Sigmoid colon (tissue), 7 donors: Measurements from ENCODE around the gene FGD3. TPM values are rescaled to one million over a fixed set of nuclear protein-coding genes. Genes with fewer than 3 reads are reported as not detected.

Source experiments
- DNase-seq: peaks from one replicate; pipeline ENCODE4 v3.0.0-alpha.2; 2019
- H3K27ac ChIP-seq, 4 donors: fragments of 200-600 bp; sonication (generic); one replicate each; pipeline ENCODE4 v1.5.1; 2016 to 2019; ENCODE audit warnings: mild to moderate bottlenecking in 1 of 4
- H3K27me3 ChIP-seq, 3 donors: fragments of 200-600 bp; sonication (generic); one replicate each; pipeline ENCODE4 v1.5.1; 2019; ENCODE audit warnings: mild to moderate bottlenecking in 1 of 3
- H3K36me3 ChIP-seq, 4 donors: fragments of 200-600 bp; sonication (generic); one replicate each; pipeline ENCODE4 v1.5.1; 2016 to 2019
- H3K4me1 ChIP-seq, 4 donors: fragments of 200-600 bp; sonication (generic); one replicate each; pipeline ENCODE4 v1.5.1; 2017 to 2019
- H3K4me3 ChIP-seq, 4 donors: fragments of 200-600 bp; sonication (generic); one replicate each; pipeline ENCODE4 v1.5.1; 2017 to 2019; ENCODE audit warnings: mild to moderate bottlenecking in 2 of 4, moderate library complexity in 1 of 4
- H3K9me3 ChIP-seq, 4 donors: fragments of 200-600 bp in 3 of 4; sonication (generic) in 3 of 4; one replicate each; pipeline versions ENCODE4 v1.5.1 to v1.6.1; 2013 to 2019
- CTCF ChIP-seq, 4 experiments: fragments of 450-650 bp in 3 of 4; fragments of 200-600 bp in 1 of 4; IDR thresholded peaks; one replicate each; pipeline ENCODE4 v1.5.1; 2016 to 2019; ENCODE audit warnings: antibody characterized with exemption in 4 of 4, mild to moderate bottlenecking in 3 of 4, moderate library complexity in 2 of 4
- EP300 ChIP-seq, 4 donors: sonication (generic); formaldehyde crosslinking; IDR thresholded peaks; one replicate each; pipeline ENCODE4 v1.6.1; 2017; ENCODE audit warnings: antibody characterized with exemption in 4 of 4
- POLR2A ChIP-seq, 2 donors: fragments of 450-650 bp; IDR thresholded peaks; one replicate each; pipeline ENCODE4 v1.6.1; 2016; ENCODE audit warnings: antibody characterized with exemption in 2 of 2, mild to moderate bottlenecking in 2 of 2, moderate library complexity in 2 of 2
- POLR2AphosphoS5 ChIP-seq, 4 donors: sonication (generic); formaldehyde crosslinking; IDR thresholded peaks; one replicate each; pipeline ENCODE4 v1.6.1; 2017; ENCODE audit warnings: antibody characterized with exemption in 4 of 4
- WGBS, 2 donors: extraction: QIAGEN DNeasy Blood & Tissue Kit; methylation state at CpG; one replicate each; pipeline ENCODE4 v1.1.7; 2013; 5-methylcytosine and 5-hydroxymethylcytosine counted together
- intact Hi-C: fragments of 100-400 bp; cut with DNase I; formaldehyde crosslinking; loops from one replicate; pipeline ENCODE4 v1.15.1; 2023
- polyA plus RNA-seq, 3 donors: library from polyadenylated mRNA; stranded (reverse); fragments of 200-250 nt; gene quantifications; one replicate each; pipeline ENCODE4 v1.2.3, GENCODE V29; 2013
- total RNA-seq, 4 donors: library from RNA; depleted of rRNA; stranded (reverse); fragments of >200 nt; gene quantifications; one replicate each; pipeline ENCODE4 v1.1.0, GENCODE V29; 2016
- donor health status: healthy with polysubstance abuse.
- donor health status: Bipolar disorder and iron deficiency.
- donor health status: healthy.

FGD3 gene
- total and polyA plus RNA-seq, 7 donors = 1.8 to 18.0 (median 3.7) TPM

DNA sequence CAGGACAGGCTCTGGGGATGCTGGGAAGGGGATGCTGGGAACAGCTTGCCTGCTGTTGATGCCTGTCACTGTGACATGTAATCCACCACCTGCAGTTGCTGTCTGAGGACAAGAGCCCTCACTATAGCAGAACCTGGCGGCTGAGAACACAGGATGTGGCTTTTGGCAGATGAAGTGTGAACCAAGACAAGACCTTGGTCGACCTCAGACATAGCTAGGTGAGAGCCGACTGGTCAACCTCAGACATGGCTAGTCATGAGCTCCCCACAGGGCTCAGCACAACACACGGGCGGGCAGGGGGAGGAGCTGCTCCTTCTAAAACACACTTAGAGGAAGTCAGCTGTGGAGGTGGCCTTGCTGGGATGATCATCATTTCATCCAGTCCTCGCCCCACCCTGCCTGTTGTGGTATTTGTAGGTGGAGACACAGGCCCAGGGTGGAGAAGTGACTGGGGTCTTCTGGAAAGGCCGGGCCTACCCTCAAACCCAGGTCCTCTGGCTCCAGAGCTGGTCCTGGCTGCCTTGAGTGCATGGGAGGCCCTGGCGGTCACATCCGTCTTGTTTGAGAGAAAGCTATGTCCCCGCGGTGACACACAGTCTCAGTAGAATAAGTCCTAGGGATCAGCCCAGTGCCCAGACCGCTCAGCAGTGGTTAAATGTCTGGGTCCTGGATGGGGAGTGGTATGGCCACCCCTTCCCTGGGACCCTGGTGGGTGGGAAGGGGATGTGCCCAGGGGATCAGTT, 117.2 kb downstream of the FGD3 start:
- intact Hi-C loops = no loop called here
- no peaks in the 10 kb centered on the region for H3K36me3 ChIP-seq
- no peak overlapping the region for H3K4me3 ChIP-seq
- peaks cover 0 to 20% (median 9%) of the 10 kb centered on the region in 4 donors for H3K4me1 ChIP-seq
- no peak for DNase-seq
- no peaks in the 10 kb centered on the region for H3K27me3 ChIP-seq
- 61 to 83% methylated on average over 12 of the region's 12 CpGs for WGBS, 2 donors
- no peaks in the 10 kb centered on the region for H3K9me3 ChIP-seq
- TF ChIP-seq CTCF (IDR thresholded peaks at IDR 0.05) = no peak
- no peak for TF ChIP-seq EP300 (IDR thresholded peaks at IDR 0.05)
- TF ChIP-seq POLR2A (IDR thresholded peaks at IDR 0.05) = no peak
- TF ChIP-seq POLR2AphosphoS5 (IDR thresholded peaks at IDR 0.05) = no peak
- H3K27ac ChIP-seq = no peak overlapping the region

- peaks cover 0 to 13% (median 5%) of the 10 kb centered on the region in 4 donors for H3K4me1 ChIP-seq
- H3K4me3 ChIP-seq = no peak overlapping the region
- DNase-seq = no peak
- H3K9me3 ChIP-seq = no peaks in the 10 kb centered on the region
- H3K27ac ChIP-seq = no peak overlapping the region
- no peak for TF ChIP-seq POLR2A (IDR thresholded peaks at IDR 0.05)
- TF ChIP-seq POLR2AphosphoS5 (IDR thresholded peaks at IDR 0.05) = no peak
- no peak for TF ChIP-seq CTCF (IDR thresholded peaks at IDR 0.05)
- TF ChIP-seq EP300 (IDR thresholded peaks at IDR 0.05) = no peak
- H3K27me3 ChIP-seq = no peaks in the 10 kb centered on the region
- intact Hi-C loops = no loop called here
- H3K36me3 ChIP-seq = no peaks in the 10 kb centered on the region
- WGBS, 2 donors = 75 to 89% methylated on average over 15 of the region's 15 CpGs
Measured at GRCh38 chr9:93065135-93065720, 117.9 kb downstream of the FGD3 start.

DNA sequence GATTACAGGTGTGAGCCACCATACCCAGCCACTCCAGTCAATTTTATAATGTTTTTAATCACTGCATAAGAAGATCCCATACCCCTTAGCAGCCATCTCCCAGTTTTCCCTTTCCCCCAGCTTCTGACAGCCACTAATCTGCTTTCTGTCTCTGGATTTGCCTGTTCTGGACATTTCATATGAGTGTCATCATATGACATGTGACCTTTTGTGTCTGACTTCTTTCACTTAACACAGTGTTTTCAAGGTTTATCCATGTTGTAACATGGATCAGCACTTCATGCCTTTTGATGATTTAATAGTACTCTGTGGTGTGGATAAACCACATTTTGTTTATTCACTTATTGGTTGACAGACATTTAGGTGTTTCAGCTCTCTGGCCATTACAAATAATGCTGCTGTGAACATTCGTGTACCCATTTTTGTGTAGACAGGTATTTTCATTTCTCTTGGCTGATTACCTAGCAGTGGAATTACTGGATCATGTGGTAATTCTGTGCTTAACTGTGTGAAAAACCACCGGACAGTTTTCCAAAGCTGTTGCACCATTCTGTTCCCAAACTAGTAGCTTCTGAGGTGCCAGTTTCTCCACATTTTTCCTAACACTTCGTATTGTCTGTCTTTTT, 119.8 kb downstream of the FGD3 start:
- Histone ChIP-seq H3K9me3 (no peaks in the 10 kb centered on the region), H3K27ac (no peak overlapping the region), H3K36me3 (no peaks in the 10 kb centered on the region), H3K27me3 (no peaks in the 10 kb centered on the region), H3K4me3 (no peak overlapping the region), H3K4me1 (peaks cover 0 to 14% (median 8%) of the 10 kb centered on the region in 4 donors)
- TF ChIP-seq CTCF (IDR thresholded peaks at IDR 0.05) = no peak
- no peak for TF ChIP-seq POLR2A (IDR thresholded peaks at IDR 0.05)
- TF ChIP-seq POLR2AphosphoS5 (IDR thresholded peaks at IDR 0.05) = no peak
- no peak for TF ChIP-seq EP300 (IDR thresholded peaks at IDR 0.05)
- no peak for DNase-seq
- 93 to 96% methylated on average over 3 of the region's 3 CpGs for WGBS, 2 donors
- intact Hi-C loops = no loop called here

GRCh38 chr9:93068956-93069355, 121.6 kb downstream of the FGD3 start:
- DNase-seq = no peak
- intact Hi-C loops = no loop called here
- 97 to 98% methylated on average over 4 of the region's 4 CpGs for WGBS, 2 donors

More at GRCh38 chr9:93068956-93069355, 121.6 kb downstream of the FGD3 start:
- Histone ChIP-seq H3K9me3 (no peaks in the 10 kb centered on the region), H3K27me3 (no peaks in the 10 kb centered on the region), H3K4me3 (no peak overlapping the region), H3K4me1 (peaks cover 0 to 32% (median 18%) of the 10 kb centered on the region in 4 donors), H3K36me3 (no peaks in the 10 kb centered on the region), H3K27ac (no peak overlapping the region)
- TF ChIP-seq POLR2A (IDR thresholded peaks at IDR 0.05) = no peak
- no peak for TF ChIP-seq EP300 (IDR thresholded peaks at IDR 0.05)
- no peak for TF ChIP-seq POLR2AphosphoS5 (IDR thresholded peaks at IDR 0.05)
- no peak for TF ChIP-seq CTCF (IDR thresholded peaks at IDR 0.05)
